DMS53 treated with DMSO at 0.1 percent for 48 hours (cell line): ENCODE measurements around the gene MRPL23.

Source experiments
- DNase-seq: peaks from one replicate; lab custom pipeline; 2025; ENCODE audit not compliant: unreplicated experiment; lab: John Stamatoyannopoulos, UW

Gene MRPL23

GRCh38 chr11:1946812-1947484 is at the start of gene MRPL23:
MRPL23 (plus strand) TSS chr11:1947332; CDS start chr11:1947363, 31 bp downstream.
- DNase-seq: no peak

GRCh38 chr11:1899090-1899489 is 48.0 kb upstream of the MRPL23 start:
- no peak for DNase-seq

GRCh38 chr11:1899686-1900085 is 47.4 kb upstream of the MRPL23 start:
- no peak for DNase-seq

- DNase-seq: no peak
Observed at GRCh38 chr11:1906181-1906580, 41.0 kb upstream of the MRPL23 start.

- DNase-seq: no peak
Observed at GRCh38 chr11:1906611-1907423, 40.3 kb upstream of the MRPL23 start.

- DNase-seq: no peak
Observed at GRCh38 chr11:1908618-1909017, 38.5 kb upstream of the MRPL23 start.

GRCh38 chr11:1909524-1909923 is 37.6 kb upstream of the MRPL23 start:
- DNase-seq: no peak

- no peak for DNase-seq
Observed at GRCh38 chr11:1912289-1912878, 34.7 kb upstream of the MRPL23 start.

- DNase-seq: no peak
Observed at GRCh38 chr11:1913271-1914060, 33.7 kb upstream of the MRPL23 start.

GRCh38 chr11:1915795-1916131 is 31.4 kb upstream of the MRPL23 start:
- no peak for DNase-seq

GRCh38 chr11:1916132-1916985 is 30.8 kb upstream of the MRPL23 start:
- DNase-seq: no peak

GRCh38 chr11:1916986-1917522 is 30.1 kb upstream of the MRPL23 start:
- DNase-seq: no peak

- no peak for DNase-seq
Observed at GRCh38 chr11:1917523-1918435, 29.4 kb upstream of the MRPL23 start.

GRCh38 chr11:1918436-1919315 is 28.5 kb upstream of the MRPL23 start:
- no peak for DNase-seq

- no peak for DNase-seq
Observed at GRCh38 chr11:1919391-1920127, 27.6 kb upstream of the MRPL23 start, which contains the start of gene TNNT3. TNNT3 (plus strand) TSS chr11:1919703; CDS start chr11:1922875, 3,172 bp downstream.

GRCh38 chr11:1920128-1920908 is 26.8 kb upstream of the MRPL23 start:
- DNase-seq: no peak
